ENCODE data around the gene KIF26B.

Gene KIF26B

DNA sequence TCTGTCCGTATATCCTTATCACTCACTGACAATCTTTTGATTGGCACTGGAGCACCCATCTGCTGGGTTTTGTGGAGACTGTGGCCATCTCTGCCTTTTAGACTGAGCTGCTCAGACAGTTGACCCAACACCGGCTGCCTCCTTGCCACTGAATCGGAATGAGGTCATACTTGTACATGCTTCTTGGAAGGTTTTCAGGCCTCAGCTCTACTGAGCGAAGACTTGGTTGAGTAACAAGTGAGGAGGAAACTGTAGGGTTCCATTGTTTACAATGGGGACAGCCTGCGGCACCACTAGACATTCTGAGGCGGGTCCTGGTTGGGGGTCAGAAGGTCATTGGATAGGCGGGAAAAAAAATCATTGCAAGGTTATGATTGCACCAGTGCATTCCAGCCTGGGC lies 320.3 kb downstream of the KIF26B start:
- no peak overlapping the region for H3K4me3 ChIP-seq (replicated peaks; ENCODE audit: low read depth, low read length)
- no peak for TF ChIP-seq CTCF (IDR thresholded peaks at IDR 0.05; ENCODE audit: low read depth, low read length, missing control alignments)
- DNase-seq (ENCODE audit: extremely low read depth, low read depth) = no peak

DNA sequence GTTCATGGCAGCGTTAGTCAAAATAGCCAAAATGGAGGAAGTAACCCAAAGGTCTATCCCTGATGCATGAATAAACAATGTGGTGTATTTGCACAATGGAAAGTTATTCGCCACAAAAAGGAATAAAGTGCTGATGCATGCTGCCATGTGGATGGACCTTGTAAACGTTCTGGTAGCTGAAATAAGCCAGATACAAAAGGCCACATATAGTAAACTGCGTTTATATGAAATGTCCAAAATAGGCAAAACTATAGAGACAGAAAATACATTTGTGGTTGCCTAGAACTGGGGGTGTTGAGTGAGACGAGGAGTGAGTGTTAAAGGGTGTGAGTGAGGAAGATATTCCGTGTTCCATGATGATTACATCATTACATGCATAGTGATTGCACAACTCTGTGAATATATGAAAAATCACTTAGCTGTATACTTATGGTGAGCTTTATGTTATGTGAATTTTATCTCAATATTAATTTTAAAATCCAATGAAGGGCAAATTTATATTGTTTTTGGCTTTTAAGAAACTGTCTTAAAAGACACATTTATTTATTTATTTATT lies 321.3 kb downstream of the KIF26B start:
- DNase-seq (ENCODE audit: extremely low read depth, low read depth) = no peak

DNA sequence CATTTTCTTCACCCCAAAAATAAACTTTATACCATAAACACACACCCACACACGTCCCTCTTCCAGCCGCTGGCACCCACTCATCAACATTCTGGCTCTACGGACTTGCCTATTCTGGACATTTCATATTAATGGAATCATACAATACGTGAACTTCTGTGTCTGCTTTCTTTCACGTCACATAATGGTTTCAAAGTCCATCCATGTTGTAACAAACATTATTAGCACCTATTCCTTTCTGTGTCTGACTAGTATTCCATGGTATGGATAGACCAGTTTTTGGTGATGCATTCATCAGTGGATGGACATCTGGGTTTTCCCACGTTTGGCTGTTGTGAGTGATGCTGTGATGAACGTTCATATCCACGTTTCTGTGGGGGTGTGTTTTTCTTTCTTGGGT lies 323.2 kb downstream of the KIF26B start:
- no peak overlapping the region for H3K4me3 ChIP-seq (replicated peaks; ENCODE audit: low read depth, low read length)
- no peak for DNase-seq (ENCODE audit: extremely low read depth, low read depth)
- no peak for TF ChIP-seq CTCF (IDR thresholded peaks at IDR 0.05; ENCODE audit: low read depth, low read length, missing control alignments)

More for the DNA sequence above, 321.3 kb downstream of the KIF26B start:
- TF ChIP-seq CTCF (IDR thresholded peaks at IDR 0.05; ENCODE audit: low read depth, low read length, missing control alignments) = no peak
- no peak overlapping the region for H3K4me3 ChIP-seq (replicated peaks; ENCODE audit: low read depth, low read length)

GRCh38 chr1:245480393-245481120 lies 325.8 kb downstream of the KIF26B start:
- no peak overlapping the region for H3K4me3 ChIP-seq (replicated peaks; ENCODE audit: low read depth, low read length)
- no peak for DNase-seq (ENCODE audit: extremely low read depth, low read depth)
- no peak for TF ChIP-seq CTCF (IDR thresholded peaks at IDR 0.05; ENCODE audit: low read depth, low read length, missing control alignments)

DNA sequence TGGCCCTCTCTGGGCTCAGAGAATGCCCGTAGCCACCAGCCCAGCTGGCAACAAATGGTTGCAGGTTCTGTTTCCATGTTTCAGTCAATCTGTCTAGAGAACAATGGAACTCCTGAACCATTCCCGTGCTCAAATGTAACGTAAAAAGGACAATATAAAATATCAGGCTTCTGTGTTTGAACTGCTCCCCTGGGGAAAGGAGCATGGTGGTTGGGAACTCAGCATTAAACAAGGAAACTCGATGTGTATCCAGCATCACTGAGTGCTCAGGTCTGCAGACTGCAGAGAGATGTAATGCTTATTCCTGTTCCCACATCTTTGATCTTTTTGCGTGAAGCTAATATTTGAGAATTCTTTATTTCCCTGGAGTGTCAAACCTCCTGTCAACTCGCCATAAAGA lies 326.5 kb downstream of the KIF26B start:
- no peak for DNase-seq (ENCODE audit: extremely low read depth, low read depth)
- no peak for TF ChIP-seq CTCF (IDR thresholded peaks at IDR 0.05; ENCODE audit: low read depth, low read length, missing control alignments)
- no peak overlapping the region for H3K4me3 ChIP-seq (replicated peaks; ENCODE audit: low read depth, low read length)

GRCh38 chr1:245483247-245483646 lies 328.5 kb downstream of the KIF26B start:
- DNase-seq (ENCODE audit: extremely low read depth, low read depth) = no peak
- TF ChIP-seq CTCF (IDR thresholded peaks at IDR 0.05; ENCODE audit: low read depth, low read length, missing control alignments) = no peak
- no peak overlapping the region for H3K4me3 ChIP-seq (replicated peaks; ENCODE audit: low read depth, low read length)

Data from HFF-Myc (cell line).